NCI-H1092 treated with DMSO at 0.1 percent for 48 hours (cell line): Measurements from ENCODE around the gene KCNIP4.

Source experiments
- DNase-seq: peaks from one replicate; lab custom pipeline; 2025; lab: John Stamatoyannopoulos, UW

KCNIP4 gene

DNA sequence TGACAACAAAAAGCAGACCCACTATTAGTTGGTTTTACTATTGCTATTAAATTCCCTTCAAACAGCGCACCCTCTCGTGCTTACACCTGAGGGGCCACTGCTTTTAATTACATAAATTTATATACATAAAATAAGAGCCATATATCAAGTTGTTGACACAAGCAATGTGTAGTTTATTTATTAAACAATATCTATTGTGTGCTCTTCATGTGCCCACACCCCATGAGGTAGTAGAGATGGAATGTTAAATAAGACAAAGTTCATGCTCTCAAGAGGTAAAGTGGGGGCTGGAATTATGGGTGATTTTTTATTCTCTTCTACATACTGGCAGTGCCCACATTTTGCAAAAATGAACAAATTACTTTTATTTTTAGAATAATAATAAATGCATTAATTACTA, 47.3 kb downstream of the KCNIP4 start:
- no peak for DNase-seq

DNA sequence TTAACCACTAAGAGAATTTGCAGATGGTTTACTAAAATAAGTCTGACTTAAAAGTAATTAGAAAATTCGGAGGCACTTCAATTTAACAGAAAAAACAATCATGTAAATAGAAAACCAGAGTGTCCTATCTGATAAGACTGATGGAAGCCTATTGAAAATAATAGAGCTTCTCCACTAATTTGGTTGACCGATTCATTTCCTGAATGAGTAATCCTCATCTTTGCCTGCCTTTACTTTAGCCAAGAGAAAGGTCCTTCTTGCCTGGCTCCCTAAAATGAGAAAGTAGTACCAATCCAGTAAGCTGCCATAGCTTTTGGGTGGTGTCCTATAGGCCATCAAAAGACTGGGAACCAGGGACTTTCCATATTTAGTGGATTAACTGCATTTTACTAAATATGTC, 48.4 kb downstream of the KCNIP4 start:
- no peak for DNase-seq

DNA sequence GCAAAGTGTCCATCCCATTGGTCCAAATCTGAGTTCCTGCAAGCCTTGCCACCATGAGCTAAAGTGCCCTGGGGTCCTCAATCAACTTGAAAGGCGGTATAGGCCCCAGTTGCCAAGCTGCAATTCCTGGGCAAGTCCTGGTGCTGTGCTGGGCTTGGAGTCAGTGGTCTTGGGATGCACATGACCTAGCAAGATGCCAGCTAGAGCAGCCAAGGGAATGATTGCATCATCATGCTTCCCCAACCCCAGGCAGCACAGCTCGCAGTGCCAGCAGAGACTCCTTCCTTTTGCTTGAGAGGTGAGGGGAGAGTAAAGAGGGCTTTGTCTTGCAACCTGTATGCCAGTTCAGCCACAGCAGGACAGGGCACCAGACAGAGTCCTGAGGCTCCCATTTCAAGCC, 50.5 kb downstream of the KCNIP4 start:
- no peak for DNase-seq

DNA sequence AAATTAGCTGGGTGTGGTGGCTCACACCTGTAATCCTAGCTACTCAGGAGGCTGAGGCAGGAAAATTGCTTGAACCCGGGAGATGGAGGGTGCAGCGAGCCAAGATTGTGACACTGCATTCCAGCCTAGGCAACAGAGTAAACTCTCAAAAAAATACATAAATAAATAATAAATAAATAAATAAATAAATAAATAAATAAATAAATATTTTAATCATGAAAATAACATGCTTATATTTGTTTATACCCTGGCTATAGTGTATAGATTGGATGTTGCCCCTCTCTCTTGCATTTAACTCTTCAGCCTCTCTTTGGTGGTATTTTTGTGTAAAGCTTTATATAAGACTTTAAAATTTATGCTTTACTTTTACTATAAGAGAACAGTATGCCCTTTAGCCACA, 51.8 kb downstream of the KCNIP4 start:
- DNase-seq: no peak

DNA sequence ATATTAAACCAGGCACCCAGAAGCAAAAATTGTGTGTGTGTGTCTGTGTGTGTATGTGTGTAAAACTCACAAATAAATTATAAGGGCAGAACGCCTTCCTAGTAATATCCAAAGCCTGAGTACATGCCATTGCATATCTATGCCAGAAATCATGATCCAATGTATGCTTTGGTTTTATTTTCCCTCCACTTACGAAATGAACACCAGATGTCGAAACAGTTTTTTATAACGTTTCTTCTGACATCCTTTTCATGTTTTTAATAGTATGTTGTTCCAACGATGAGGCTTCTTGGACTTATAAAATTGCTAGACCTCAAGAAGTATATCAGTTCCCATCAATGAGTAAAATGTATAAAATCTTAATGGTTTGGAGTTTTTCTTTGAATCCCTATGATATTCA, 55.4 kb downstream of the KCNIP4 start:
- DNase-seq: no peak

DNA sequence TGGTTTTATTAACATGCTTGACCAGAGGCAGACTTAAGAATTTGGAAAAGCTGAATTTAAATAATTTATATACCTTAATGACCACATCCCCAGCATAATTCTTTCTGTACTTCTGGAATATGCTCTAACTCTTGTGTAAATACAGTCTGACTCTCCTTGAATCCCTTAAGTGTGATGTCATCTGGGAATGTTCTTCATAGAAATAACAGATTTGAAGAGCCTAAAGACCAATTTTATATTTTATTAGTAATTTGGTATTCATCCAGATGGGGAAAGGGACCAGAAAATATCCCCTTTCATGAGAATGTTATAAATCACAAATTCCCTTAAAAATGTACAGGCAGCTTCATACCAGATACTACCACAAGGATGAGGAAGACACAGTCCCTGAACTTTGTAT, 58.3 kb downstream of the KCNIP4 start:
- DNase-seq: no peak

DNA sequence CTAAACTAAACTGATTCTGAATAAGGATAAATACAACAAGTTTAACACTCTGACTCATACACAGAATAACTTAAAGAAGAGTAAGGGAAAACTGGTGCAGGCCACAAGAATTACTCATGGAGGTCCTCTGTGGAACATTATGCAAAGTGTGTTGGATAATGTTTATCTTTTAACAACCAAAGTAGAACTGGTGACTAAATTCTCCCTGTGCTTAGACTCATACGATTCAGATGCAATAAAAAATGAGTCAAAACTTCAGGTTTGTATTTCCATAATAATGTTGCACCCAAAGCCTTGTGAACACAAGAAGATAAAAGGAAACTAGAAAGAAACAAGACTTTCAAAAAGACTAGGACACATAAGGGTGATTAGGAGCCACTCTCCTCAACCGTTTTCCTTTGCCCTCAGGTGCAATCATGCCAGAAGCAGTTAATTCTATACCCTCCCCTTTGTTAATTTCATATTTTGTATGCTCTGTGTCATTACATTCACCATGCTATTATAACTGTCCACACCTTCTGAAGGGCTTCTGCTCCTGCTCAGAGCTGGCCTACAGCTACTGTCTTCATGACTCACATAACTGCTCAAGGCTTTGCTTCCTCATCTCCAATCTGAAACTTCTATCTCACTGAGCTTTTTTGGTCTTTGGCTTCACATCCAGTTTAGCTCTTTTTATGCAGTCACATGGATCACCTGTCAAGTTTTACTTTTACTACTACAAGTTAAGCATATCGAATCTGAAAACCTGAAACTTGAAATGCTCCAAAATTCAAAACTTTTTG, 60.2 kb downstream of the KCNIP4 start:
- no peak for DNase-seq

DNA sequence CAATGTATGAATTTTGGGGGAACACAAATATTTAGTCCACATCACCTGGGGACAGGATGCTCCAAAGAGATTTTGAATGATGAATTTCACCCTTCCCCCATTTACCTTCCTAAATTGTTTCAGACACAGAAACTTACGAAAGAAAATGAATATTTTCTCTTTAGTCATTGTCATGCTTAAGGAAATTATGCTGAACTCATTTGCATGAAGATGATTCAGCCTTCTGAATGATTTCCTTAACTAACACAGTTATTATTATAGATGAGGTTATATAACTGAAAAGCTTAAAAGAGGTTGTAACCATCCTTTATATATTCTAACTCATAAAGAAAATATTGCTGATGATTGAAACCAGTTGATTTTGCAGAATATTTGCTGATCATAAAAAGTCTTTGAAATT, 61.1 kb downstream of the KCNIP4 start:
- DNase-seq: no peak

DNA sequence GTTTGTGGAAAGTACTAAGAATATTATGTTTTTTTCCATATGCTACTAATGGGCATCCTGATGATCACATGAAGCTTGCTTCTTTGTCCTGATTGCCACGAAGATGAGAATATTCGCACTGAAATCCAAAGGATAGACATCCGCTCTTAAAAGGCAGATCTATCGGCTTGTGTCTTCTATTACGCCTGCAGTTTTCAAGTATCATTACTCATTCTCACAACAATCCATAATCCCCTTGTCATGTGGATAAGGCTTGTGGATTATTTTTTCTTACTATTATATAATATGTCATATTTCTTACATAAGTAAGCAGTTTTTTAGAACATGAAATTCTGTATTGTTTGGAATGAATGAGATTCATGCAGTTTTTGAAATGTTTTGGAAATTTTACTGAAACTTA, 62.8 kb downstream of the KCNIP4 start:
- DNase-seq: no peak

DNA sequence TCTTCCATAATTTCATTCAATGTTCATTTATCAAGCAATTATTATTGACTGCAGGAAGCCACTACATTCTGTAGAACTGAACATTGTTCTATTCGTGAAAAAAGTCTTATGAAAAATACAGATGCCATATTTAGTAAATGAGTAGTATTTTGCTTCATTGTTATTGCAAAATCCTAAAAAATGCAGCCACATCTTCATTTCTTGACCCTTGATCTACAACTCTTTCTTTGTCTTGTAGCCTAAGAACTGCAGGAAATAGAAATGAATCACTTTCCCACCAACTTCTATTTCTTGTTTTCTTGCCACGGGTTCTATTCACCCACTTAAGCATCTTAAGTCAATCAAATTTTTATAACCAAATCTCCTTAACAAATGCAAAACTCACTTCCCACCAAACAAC, 63.3 kb downstream of the KCNIP4 start:
- no peak for DNase-seq

DNA sequence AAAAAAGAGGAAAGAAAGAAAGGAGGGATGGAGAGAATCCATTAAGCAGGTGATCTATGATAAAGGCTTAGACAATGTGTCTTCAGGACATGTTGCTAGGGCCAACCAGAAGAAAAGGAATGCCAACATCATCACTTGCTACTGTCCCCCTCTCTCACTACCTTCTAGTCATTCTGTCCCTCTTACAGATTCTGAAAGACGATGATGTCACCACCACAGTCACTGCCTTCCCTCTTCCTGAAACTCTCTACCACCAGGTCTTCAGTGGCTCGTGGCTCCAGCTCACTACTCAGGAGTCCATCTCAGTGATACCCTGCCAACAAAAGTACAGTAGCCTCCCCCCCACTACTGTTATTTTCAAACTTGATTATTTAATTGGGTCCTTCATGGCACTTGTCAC, 64.0 kb downstream of the KCNIP4 start:
- no peak for DNase-seq

DNA sequence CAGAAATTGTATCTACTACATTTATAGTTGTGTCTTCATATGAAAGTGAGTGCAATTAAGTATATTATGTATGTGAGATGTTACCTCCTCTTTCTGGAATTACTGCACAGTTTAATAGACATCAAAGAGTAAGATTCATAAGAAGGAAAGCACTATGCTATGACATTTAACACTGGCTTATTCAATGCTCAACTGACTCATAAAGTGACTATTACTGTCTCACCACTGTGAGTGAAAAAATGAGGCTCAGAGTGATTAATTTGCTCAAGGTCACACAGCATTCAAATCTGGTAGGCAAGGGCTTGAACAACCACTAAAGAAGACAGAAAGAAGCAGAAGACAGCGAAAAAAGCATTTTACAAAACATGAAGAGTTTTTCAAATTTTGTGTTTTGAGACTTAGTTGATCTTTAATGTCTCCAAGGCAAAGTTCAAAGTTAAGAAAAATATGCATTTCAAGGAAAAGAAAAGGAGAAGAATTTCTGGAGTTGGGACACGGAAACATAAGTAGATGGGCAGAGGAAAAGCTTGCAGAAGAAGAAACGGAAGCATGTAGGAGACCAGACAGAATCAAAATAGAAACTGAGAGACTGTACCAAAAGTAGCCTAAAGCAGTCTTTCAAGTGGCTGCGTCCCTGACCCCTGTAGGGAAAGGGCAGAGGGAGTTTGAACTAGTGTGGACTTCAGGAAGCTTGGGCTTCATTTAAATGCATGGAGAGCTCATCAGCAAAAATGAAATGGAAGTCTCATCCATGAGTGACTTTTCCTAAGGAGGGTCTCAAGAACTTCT, 66.3 kb downstream of the KCNIP4 start:
- DNase-seq: no peak

DNA sequence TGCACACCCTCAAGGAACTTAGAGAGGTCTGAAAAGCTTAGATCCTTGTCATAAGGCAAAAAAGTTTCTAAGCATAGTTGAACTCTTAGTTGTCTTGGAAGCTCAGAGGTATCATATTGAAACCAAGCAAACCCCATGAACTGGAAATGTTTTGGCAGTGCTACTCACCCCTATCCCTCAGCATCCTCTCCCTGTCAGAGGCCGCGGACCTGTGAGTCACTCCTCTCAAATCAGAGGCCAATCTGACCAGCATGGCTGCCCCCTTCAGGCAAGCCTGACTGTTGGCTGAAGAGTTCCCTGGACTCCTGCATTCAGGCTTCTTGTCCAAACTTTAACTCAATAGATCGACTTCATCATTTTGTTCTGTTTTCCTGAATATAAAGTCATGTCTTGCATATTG, 69.4 kb downstream of the KCNIP4 start:
- no peak for DNase-seq

DNA sequence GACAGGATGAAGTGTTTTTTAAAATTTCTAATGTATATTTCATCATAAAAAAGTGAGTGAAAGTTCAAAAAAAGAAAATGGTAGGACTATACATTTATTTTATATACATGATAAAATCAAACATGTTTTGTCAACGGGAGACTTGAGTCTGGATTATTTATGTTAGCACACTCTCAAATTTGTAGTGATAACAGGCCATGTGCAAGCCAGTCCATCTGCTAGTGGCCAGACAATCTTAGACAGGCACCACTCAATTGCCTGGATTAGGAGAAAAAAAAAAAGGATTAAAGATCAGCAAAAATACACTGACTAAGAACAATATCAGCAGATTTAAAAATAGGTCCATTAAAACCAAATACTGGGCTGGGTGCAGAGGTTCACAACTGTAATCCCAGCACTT, 71.9 kb downstream of the KCNIP4 start:
- no peak for DNase-seq

DNA sequence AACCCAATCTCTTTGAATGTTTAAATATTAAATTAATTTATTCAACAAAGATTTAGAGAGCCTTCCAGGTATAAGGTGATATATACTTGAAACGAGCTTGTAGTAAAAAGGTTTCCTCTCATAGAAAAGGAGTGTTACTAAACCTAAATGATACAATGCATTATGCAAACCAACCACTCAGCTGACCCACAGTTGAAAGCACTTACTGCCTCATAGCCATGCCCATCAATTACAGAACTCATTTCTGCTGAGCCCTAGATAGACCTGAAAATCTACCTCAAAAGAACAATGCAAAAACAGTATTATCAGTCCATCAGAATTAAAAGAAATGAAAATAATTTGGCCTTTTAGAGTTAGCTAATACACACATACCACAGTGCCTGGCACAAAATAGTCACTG, 75.4 kb downstream of the KCNIP4 start:
- DNase-seq: no peak

DNA sequence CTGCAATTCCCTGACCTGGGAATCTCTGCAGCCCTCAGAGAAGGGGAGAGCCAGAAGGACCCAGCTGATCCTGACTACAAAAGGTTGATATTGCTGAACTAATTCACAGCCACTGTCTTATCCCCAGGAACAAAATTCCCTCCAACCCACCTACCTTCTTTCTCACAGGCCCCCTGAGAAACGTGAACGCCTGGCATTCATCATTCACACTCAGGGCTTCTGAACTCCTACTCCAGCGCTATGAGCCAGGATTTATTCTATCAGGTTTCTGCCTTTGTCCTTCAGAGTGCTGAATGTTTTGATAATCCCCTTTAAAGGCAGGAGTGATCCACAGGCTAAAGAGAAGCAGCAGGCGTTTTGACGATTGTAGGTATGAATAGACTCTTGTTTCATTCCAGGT, 76.5 kb downstream of the KCNIP4 start:
- DNase-seq: no peak

DNA sequence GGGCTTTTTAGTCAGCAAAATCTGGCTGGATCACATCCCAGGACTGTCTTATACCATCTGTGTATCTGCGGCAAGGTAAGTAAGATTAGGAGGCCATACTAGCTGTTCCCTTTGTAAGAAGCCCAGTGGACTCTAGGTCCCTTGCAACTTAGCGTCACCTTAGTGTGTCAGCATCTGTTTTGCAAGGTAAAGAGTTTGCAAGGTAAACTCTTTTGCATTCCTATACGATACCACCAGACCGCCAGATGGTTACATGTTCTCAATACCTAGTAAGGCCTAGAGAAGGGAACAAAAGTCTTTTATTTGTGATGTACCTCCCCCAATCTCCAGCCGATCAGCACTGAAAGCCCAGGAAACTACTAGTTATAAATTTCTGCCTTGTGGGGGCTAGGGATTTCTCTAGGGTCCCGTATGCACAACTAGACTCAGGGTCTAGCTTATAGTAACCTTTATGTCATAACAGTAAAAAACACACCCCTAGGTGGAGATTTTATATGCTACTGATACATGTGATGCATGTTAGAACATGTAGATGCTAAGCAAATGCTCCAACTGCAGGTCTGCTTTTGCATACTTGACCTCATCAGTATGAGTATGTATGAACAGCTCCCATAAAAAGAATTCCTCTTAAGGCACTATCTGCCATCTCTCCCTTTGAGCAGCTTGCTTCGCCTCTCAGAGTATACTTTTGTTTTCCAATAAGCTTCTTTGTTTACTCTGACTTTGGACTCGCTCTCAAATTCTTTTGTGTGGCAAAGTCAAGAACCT, 78.4 kb downstream of the KCNIP4 start:
- no peak for DNase-seq

DNA sequence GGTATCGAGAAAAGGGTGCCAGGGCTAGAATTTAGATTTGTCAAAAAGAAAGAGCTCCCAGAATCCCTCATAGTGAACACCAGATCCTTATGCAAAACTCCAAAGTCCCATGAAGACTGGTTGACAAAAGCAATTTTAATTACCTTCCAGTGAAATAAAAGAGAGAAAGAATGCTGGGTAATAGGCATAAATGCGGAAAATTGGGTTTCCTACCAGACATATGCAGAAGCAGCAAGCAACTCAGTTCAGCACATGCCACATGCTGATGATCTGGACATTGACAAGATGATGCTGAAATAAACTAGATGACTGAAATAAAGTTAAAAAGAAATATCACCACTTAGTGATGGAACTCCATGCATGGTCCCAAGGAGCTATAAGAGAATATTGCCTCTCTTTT, 83.9 kb downstream of the KCNIP4 start:
- no peak for DNase-seq

DNA sequence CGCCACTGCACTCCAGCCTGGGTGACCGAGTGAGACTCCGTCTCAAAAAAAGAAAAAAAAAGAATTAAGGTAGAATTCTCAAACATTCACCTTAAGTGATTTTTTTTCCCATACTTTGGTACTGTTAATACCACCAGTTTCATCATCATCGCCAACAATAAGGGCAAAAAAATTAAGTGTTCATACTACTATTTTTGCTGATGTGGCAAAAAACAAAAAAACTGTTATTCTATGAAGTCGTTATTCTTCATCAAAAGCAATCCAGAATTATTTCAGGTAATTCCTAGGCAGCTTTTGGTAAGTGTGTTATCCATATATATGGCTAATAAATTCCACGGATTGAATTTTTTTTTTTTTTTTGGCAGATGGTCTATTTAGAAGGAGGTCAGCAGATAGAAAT, 85.7 kb downstream of the KCNIP4 start:
- DNase-seq: no peak

DNA sequence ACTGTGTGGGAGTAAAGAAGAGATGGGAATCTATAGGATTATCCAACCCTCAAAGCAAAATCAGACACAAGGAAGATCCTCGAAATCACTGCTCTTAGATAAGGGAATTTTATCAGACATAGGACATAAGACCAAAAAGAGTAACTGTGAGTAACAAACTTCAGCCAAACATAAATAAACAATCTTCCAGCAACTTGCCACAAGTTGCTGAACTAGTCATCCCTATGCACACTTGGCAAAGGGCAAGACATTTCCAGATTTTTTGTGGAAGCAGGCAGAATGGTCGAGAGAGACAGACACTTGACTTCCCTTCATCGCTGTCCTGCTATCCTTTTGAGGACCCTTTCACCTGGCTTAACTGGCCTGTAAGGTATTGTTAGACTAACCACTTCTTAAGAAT, 89.6 kb downstream of the KCNIP4 start:
- no peak for DNase-seq

DNA sequence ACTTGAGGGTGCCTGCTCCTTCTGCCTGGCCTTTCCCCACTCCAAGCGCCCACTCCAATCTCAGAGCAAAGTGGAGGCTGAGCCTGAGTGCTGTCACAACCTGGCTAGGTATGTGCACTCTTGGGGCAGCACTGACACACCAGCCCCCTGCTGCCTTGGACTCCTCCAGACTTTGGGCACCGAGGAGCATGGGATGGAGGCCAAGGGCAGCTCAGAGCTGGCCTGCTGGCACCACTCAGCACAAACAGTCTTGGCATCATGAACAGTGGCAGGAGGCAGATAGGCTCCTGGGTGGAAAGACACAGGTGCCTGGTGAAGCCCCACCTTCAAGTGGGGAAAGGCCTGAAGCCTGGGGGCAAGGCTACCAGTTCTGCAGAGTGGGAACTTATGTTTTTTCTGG, 91.8 kb downstream of the KCNIP4 start:
- DNase-seq: no peak

DNA sequence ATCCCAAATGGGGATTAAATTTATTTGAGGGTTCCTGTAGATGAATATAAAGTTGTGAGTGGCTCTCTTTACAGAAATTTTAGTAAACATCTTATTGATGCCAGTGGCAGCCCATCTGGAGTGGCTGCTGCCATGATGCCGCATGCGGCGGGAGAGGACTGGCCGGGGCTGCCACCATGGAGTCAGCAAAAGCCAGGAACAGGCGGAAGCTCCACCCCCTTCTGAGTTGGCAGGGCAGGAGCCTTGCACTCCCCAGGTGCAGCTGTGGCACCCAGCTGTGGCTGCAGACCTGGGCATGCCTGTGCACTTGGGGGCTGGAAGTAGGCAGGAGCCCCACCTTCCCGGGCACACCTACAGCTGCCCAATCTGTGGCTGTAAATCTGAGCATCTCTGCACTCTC, 92.3 kb downstream of the KCNIP4 start:
- DNase-seq: no peak

DNA sequence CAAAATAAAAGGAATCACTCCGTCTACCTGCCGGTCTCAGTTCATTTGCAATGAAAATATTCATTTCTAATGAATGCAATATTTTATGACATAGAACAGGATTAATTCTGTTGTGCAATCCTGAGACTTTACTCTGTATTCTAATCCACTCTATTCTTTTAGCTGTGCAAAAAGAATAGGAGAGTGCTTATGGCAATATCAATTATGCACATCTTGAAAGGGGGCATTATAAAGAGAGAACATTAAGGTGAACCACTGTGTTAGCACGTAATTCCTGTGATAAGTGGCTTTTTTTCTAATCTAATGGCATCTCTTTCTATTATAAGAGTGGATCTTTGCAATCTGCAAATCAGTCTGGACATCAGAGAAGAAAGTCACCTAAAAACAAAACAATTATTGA, 99.5 kb downstream of the KCNIP4 start:
- no peak for DNase-seq
